Pons (tissue), 1 donor: Measurements from ENCODE around the gene IZUMO4.

ENCODE experiments used
- DNase-seq: peaks from one replicate; pipeline ENCODE4 v3.0.0-alpha.2; 2016; ENCODE audit warnings: low spot score

Gene IZUMO4

GRCh38 chr19:2148482-2149135 lies 51.9 kb downstream of the IZUMO4 start:
- no peak for DNase-seq
